HepG2 (cell line): ENCODE measurements around the gene KATNB1. TPM values are rescaled to one million over a fixed set of nuclear protein-coding genes. Genes with fewer than 3 reads are reported as not detected.

Source experiments
- AGO2 ChIP-seq: fragments of 200-400 bp; formaldehyde crosslinking; optimal IDR thresholded peaks from 2 replicates; pipeline ENCODE3; 2017; ENCODE audit warnings: mild to moderate bottlenecking, low read depth, low read length, moderate library complexity
- ATF7 ChIP-seq, 2 experiments: fragments of 450-650 bp in 1 of 2; sonication (generic) in 1 of 2; formaldehyde crosslinking in 1 of 2; IDR thresholded peaks; 2 replicates each; pipeline versions ENCODE4 v1.4.0 to v1.6.1; 2016 to 2020; ENCODE audit warnings: antibody characterized with exemption in 1 of 2, mild to moderate bottlenecking in 1 of 2, missing genetic modification reagents in 1 of 2
- ATRX ChIP-seq: sonication (generic); formaldehyde crosslinking; IDR thresholded peaks from 2 replicates; pipeline ENCODE4 v1.4.0; 2020; ENCODE audit warnings: missing genetic modification reagents, borderline replicate concordance
- JDP2 ChIP-seq: sonication (generic); formaldehyde crosslinking; IDR thresholded peaks from 2 replicates; pipeline ENCODE4 v1.8.1; 2022; ENCODE audit warnings: missing genetic modification reagents, borderline replicate concordance
- KAT7 ChIP-seq: IDR thresholded peaks from 2 replicates; pipeline ENCODE4 v1.6.1; 2018; ENCODE audit warnings: borderline replicate concordance, missing compliant biosample characterization
- NCOR1 ChIP-seq: fragments of 200-600 bp; sonication (generic); IDR thresholded peaks from 2 replicates; pipeline ENCODE4 v1.7.0; 2017; ENCODE audit warnings: antibody characterized with exemption, low read length, borderline replicate concordance
- PPARG ChIP-seq: conservative IDR thresholded peaks from 2 replicates; pipeline ENCODE4 v1.6.1; 2016; ENCODE audit warnings: missing biosample characterization, missing genetic modification reagents
- SRSF4 ChIP-seq: fragments of 200-400 bp; formaldehyde crosslinking; IDR thresholded peaks from one replicate; pipeline ENCODE4 v1.6.1; 2018; ENCODE audit warnings: mild to moderate bottlenecking, low read depth, low read length, moderate library complexity; ENCODE audit not compliant: poor library complexity, severe bottlenecking
- SSRP1 ChIP-seq: IDR thresholded peaks from 2 replicates; pipeline ENCODE4 v1.6.1; 2016; ENCODE audit warnings: control low read depth
- TBL1XR1 ChIP-seq: fragments of 150-350 bp; IDR thresholded peaks from 2 replicates; pipeline ENCODE4 v1.6.1; 2014; ENCODE audit warnings: borderline replicate concordance, low read length; ENCODE audit not compliant: partially characterized antibody
- ZBTB42 ChIP-seq: sonication (generic); formaldehyde crosslinking; IDR thresholded peaks from 2 replicates; pipeline ENCODE4 v1.5.0; 2020; ENCODE audit warnings: mild to moderate bottlenecking, missing genetic modification reagents
- ZNF326 ChIP-seq: sonication (generic); formaldehyde crosslinking; IDR thresholded peaks from 2 replicates; pipeline ENCODE4 v1.4.0; 2020; ENCODE audit warnings: missing genetic modification reagents, borderline replicate concordance
- ZNF792 ChIP-seq: IDR thresholded peaks from 2 replicates; pipeline ENCODE4 v1.6.1; 2016
- ZNF816 ChIP-seq: sonication (generic); formaldehyde crosslinking; IDR thresholded peaks from 2 replicates; pipeline ENCODE4 v1.8.0; 2022; ENCODE audit warnings: missing genetic modification reagents, mild to moderate bottlenecking, borderline replicate concordance
- polyA plus RNA-seq, 8 experiments: library from polyadenylated mRNA; depleted of rRNA in 3 of 8; stranded (reverse) in 7 of 8; unstranded in 1 of 8; fragments of >200 nt; fragmentation: Illumina TruSeq in 4 of 8; extraction: Trizol in 4 of 8; gene quantifications; 2 replicates each; pipeline versions ENCODE4 v1.2.1 to v1.2.3, GENCODE V29; 2011 to 2016; ENCODE audit warnings: low read depth in 4 of 8, missing spikeins in 1 of 8, mixed read lengths in 1 of 8; ENCODE audit not compliant: insufficient read depth in 1 of 8
- total RNA-seq, 5 experiments: library from RNA; depleted of rRNA; stranded (reverse); fragments of >200 nt; fragmentation: Illumina TruSeq; extraction: Trizol; gene quantifications; 2 replicates each; pipeline ENCODE4 v1.2.3, GENCODE V29; 2016; ENCODE audit warnings: low read depth in 1 of 5
- TF ChIP-seq, protein P1 (sequence below): sonication (generic); formaldehyde crosslinking; IDR thresholded peaks from 2 replicates; pipeline ENCODE4 v1.4.0; 2020; ENCODE audit warnings: missing genetic modification reagents, borderline replicate concordance
- TF ChIP-seq, protein P2 (sequence below): sonication (generic); formaldehyde crosslinking; IDR thresholded peaks from 2 replicates; pipeline ENCODE4 v1.5.0; 2020; ENCODE audit warnings: mild to moderate bottlenecking, missing genetic modification reagents
- TF ChIP-seq, protein P3 (sequence below): sonication (generic); formaldehyde crosslinking; IDR thresholded peaks from 2 replicates; pipeline ENCODE4 v1.5.0; 2020; ENCODE audit warnings: mild to moderate bottlenecking, missing genetic modification reagents
- TF ChIP-seq, protein P4 (sequence below): sonication (generic); formaldehyde crosslinking; IDR thresholded peaks from 2 replicates; pipeline ENCODE4 v1.4.0; 2020; ENCODE audit warnings: mild to moderate bottlenecking, missing genetic modification reagents

Gene KATNB1
- total and polyA plus RNA-seq, 2 of the 13 experiments (the other 11 are each of a cell fraction or from before 2014, with no cell fraction given) = 31.5 to 43.5 TPM

DNA sequence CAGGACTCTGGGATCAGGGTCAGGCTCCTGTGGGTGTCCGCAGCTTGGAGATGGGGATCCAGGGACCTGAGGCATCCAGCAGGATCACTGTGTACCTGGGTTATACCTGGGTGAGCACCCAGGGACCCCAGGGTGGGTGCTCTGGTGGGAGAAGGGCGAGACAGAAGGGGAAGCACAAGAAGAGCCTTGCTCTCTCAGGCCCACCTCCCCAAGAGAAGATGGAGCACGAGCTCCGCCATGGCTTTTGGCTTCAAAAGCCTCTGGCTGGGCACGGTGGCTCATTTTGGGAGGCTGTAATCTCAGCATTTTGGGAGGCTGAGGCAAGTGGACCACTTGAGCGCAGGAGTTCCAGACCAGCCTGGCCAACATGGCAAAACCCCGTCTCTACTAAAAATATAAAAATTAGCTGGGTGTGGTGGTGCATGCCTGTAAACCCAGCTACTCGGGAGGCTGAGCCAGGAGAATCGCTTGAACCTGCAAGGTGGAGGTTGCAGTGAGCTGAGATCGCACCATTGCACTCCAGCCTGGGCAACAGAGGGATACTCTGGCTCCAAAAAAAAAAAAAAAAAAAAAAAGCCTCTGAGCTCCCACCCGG is 32.1 kb upstream of the KATNB1 start (continued):
- TF ChIP-seq, protein P1, sequence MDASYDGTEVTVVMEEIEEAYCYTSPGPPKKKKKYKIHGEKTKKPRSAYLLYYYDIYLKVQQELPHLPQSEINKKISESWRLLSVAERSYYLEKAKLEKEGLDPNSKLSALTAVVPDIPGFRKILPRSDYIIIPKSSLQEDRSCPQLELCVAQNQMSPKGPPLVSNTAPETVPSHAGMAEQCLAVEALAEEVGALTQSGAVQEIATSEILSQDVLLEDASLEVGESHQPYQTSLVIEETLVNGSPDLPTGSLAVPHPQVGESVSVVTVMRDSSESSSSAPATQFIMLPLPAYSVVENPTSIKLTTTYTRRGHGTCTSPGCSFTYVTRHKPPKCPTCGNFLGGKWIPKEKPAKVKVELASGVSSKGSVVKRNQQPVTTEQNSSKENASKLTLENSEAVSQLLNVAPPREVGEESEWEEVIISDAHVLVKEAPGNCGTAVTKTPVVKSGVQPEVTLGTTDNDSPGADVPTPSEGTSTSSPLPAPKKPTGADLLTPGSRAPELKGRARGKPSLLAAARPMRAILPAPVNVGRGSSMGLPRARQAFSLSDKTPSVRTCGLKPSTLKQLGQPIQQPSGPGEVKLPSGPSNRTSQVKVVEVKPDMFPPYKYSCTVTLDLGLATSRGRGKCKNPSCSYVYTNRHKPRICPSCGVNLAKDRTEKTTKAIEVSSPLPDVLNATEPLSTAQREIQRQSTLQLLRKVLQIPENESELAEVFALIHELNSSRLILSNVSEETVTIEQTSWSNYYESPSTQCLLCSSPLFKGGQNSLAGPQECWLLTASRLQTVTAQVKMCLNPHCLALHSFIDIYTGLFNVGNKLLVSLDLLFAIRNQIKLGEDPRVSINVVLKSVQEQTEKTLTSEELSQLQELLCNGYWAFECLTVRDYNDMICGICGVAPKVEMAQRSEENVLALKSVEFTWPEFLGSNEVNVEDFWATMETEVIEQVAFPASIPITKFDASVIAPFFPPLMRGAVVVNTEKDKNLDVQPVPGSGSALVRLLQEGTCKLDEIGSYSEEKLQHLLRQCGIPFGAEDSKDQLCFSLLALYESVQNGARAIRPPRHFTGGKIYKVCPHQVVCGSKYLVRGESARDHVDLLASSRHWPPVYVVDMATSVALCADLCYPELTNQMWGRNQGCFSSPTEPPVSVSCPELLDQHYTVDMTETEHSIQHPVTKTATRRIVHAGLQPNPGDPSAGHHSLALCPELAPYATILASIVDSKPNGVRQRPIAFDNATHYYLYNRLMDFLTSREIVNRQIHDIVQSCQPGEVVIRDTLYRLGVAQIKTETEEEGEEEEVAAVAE = no peak
- TF ChIP-seq NCOR1 = no peak
- no peak for TF ChIP-seq ZNF326 (CRISPR knock-in tag)
- TF ChIP-seq AGO2 = no peak
- TF ChIP-seq SRSF4 = no peak
- TF ChIP-seq, protein P2, sequence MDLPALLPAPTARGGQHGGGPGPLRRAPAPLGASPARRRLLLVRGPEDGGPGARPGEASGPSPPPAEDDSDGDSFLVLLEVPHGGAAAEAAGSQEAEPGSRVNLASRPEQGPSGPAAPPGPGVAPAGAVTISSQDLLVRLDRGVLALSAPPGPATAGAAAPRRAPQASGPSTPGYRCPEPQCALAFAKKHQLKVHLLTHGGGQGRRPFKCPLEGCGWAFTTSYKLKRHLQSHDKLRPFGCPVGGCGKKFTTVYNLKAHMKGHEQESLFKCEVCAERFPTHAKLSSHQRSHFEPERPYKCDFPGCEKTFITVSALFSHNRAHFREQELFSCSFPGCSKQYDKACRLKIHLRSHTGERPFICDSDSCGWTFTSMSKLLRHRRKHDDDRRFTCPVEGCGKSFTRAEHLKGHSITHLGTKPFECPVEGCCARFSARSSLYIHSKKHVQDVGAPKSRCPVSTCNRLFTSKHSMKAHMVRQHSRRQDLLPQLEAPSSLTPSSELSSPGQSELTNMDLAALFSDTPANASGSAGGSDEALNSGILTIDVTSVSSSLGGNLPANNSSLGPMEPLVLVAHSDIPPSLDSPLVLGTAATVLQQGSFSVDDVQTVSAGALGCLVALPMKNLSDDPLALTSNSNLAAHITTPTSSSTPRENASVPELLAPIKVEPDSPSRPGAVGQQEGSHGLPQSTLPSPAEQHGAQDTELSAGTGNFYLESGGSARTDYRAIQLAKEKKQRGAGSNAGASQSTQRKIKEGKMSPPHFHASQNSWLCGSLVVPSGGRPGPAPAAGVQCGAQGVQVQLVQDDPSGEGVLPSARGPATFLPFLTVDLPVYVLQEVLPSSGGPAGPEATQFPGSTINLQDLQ (CRISPR knock-in tag) = no peak
- TF ChIP-seq ZNF816 (CRISPR knock-in tag) = no peak
- 0 out of 2 replicates have a peak, but pooled peaks have one; percentile 36 for TF ChIP-seq SSRP1 (CRISPR knock-in tag)
- no peak for TF ChIP-seq ATRX (CRISPR knock-in tag)
- TF ChIP-seq, protein P3, sequence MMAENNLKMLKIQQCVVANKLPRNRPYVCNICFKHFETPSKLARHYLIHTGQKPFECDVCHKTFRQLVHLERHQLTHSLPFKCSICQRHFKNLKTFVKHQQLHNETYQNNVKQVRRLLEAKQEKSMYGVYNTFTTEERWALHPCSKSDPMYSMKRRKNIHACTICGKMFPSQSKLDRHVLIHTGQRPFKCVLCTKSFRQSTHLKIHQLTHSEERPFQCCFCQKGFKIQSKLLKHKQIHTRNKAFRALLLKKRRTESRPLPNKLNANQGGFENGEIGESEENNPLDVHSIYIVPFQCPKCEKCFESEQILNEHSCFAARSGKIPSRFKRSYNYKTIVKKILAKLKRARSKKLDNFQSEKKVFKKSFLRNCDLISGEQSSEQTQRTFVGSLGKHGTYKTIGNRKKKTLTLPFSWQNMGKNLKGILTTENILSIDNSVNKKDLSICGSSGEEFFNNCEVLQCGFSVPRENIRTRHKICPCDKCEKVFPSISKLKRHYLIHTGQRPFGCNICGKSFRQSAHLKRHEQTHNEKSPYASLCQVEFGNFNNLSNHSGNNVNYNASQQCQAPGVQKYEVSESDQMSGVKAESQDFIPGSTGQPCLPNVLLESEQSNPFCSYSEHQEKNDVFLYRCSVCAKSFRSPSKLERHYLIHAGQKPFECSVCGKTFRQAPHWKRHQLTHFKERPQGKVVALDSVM (CRISPR knock-in tag) = peak; percentile 97
- TF ChIP-seq, protein P4, sequence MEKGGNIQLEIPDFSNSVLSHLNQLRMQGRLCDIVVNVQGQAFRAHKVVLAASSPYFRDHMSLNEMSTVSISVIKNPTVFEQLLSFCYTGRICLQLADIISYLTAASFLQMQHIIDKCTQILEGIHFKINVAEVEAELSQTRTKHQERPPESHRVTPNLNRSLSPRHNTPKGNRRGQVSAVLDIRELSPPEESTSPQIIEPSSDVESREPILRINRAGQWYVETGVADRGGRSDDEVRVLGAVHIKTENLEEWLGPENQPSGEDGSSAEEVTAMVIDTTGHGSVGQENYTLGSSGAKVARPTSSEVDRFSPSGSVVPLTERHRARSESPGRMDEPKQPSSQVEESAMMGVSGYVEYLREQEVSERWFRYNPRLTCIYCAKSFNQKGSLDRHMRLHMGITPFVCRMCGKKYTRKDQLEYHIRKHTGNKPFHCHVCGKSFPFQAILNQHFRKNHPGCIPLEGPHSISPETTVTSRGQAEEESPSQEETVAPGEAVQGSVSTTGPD = no peak
- no peak for TF ChIP-seq ZNF792
- TF ChIP-seq JDP2 (CRISPR knock-in tag) = no peak
- no peak for TF ChIP-seq TBL1XR1
- no peak for TF ChIP-seq ATF7 (IDR thresholded peaks at IDR 0.05)
- TF ChIP-seq ATF7 (CRISPR knock-in tag; IDR thresholded peaks at IDR 0.05) = no peak
- TF ChIP-seq ZBTB42 = no peak
- TF ChIP-seq KAT7 (CRISPR knock-in tag) = peak; percentile 71; the same call in 1 of the 2 replicates
- no peak for TF ChIP-seq PPARG
